GM13977 (cell line): ENCODE results near the gene ZER1.
"Not testable (repeated sequence)": the region's sequence is repeated elsewhere in the genome, so short reads cannot be mapped to it uniquely, and the experiment has no call there.

ENCODE experiments used
- DNase-seq: peaks from one replicate; pipeline ENCODE4 v3.0.0; 2012; ENCODE audit warnings: low spot score
- CTCF ChIP-seq: IDR thresholded peaks from 2 replicates; pipeline ENCODE4 v1.5.1; 2012; ENCODE audit warnings: mild to moderate bottlenecking, control low read depth; ENCODE audit not compliant: insufficient read depth; ENCODE audit errors: extremely low read depth, missing control alignments
- in situ Hi-C: fragments of 300-500 bp; cut with MboI; formaldehyde crosslinking; loops from one replicate; pipeline ENCODE4 v1.12.0; 2022; ENCODE audit warnings: low sequenced_read_pairs, low pct_unique_long_range_greater_than_20kb, mixed read lengths, inconsistent platforms; ENCODE audit not compliant: unreplicated experiment

The ZER1 gene

GRCh38 chr9:128800061-128800460, 28.3 kb upstream of the ZER1 start:
- DNase-seq, result no peak
- TF ChIP-seq CTCF, result no peak
- in situ Hi-C loops, result no loop called here

GRCh38 chr9:128798896-128799295, 27.2 kb upstream of the ZER1 start:
- in situ Hi-C loops, result no loop called here
- DNase-seq, result no peak
- TF ChIP-seq CTCF, result no peak

- DNase-seq, in situ Hi-C loops: not testable (repeated sequence)
Observed at GRCh38 chr9:128794961-128795360, 23.2 kb upstream of the ZER1 start.

- in situ Hi-C loops, result no loop called here
- DNase-seq, result no peak
- TF ChIP-seq CTCF, result no peak
Observed at GRCh38 chr9:128792978-128793686, 21.4 kb upstream of the ZER1 start.

GRCh38 chr9:128792134-128792533, 20.4 kb upstream of the ZER1 start:
- DNase-seq, result no peak
- TF ChIP-seq CTCF, result no peak

GRCh38 chr9:128790536-128790935, 18.8 kb upstream of the ZER1 start:
- TF ChIP-seq CTCF, result no peak
- in situ Hi-C loops, result no loop called here
- DNase-seq, result no peak

More at GRCh38 chr9:128792134-128792533, 20.4 kb upstream of the ZER1 start:
- in situ Hi-C loops, result no loop called here

- in situ Hi-C loops, result no loop called here
- DNase-seq, result no peak
- TF ChIP-seq CTCF, result no peak
Observed at GRCh38 chr9:128788445-128788844, 16.7 kb upstream of the ZER1 start.
